Measurements from ENCODE around the gene PFDN1. TPM values are rescaled to one million over a fixed set of nuclear protein-coding genes. Genes with fewer than 3 reads are reported as not detected.

Gene PFDN1
- total and polyA plus RNA-seq, 4 donors = 14.0 to 30.8 (median 20.7) TPM

GRCh38 chr5:140258016-140258415 is 44.9 kb downstream of the PFDN1 start:
- peaks cover 0 to 7% (median 1%) of the 10 kb centered on the region in 4 donors for H3K4me1 ChIP-seq (ENCODE audit: control insufficient read depth in 4 of 4, insufficient read depth in 4 of 4, low read length in 3 of 4)
- H3K9ac ChIP-seq (ENCODE audit: low read depth in 1 of 2, low read length in 2 of 2) = no peak overlapping the region
- H3K36me3 ChIP-seq (ENCODE audit: control insufficient read depth in 4 of 4, insufficient read depth in 3 of 4, low read depth in 1 of 4, low read length in 3 of 4) = peaks cover 0 to 2% (median 0%) of the 10 kb centered on the region in 4 donors
- no peaks in the 10 kb centered on the region for H3K9me3 ChIP-seq (ENCODE audit: control insufficient read depth in 4 of 4, low read length in 3 of 4)
- no peak for DNase-seq (ENCODE audit: low spot score)
- TF ChIP-seq ZBTB33 (IDR thresholded peaks at IDR 0.05) (no peak), FOXA2 (IDR thresholded peaks at IDR 0.05) (no peak), REST (IDR thresholded peaks at IDR 0.05) (no peak), HNF4G (IDR thresholded peaks at IDR 0.05) (no peak), HNF4A (conservative IDR thresholded peaks at IDR 0.05) (no peak), ATF3 (IDR thresholded peaks at IDR 0.05) (no peak), RAD21 (IDR thresholded peaks at IDR 0.05) (no peak), FOXA1 (IDR thresholded peaks at IDR 0.05) (no peak)
- H3K4me3 ChIP-seq (ENCODE audit: low read depth in 1 of 3, low read length in 3 of 3) = no peak overlapping the region
- no peaks in the 10 kb centered on the region for H3K27me3 ChIP-seq (ENCODE audit: control insufficient read depth in 4 of 4, insufficient read depth in 4 of 4, low read length in 3 of 4)
- 88% methylated on average over 3 of the region's 3 CpGs for WGBS
- H3K27ac ChIP-seq (ENCODE audit: low read depth in 1 of 2, low read length in 2 of 2) = no peak overlapping the region

GRCh38 chr5:140256726-140257125 is 46.2 kb downstream of the PFDN1 start:
- Histone ChIP-seq H3K9me3 (ENCODE audit: control insufficient read depth in 4 of 4, low read length in 3 of 4) (no peaks in the 10 kb centered on the region), H3K27me3 (ENCODE audit: control insufficient read depth in 4 of 4, insufficient read depth in 4 of 4, low read length in 3 of 4) (no peaks in the 10 kb centered on the region), H3K27ac (ENCODE audit: low read depth in 1 of 2, low read length in 2 of 2) (no peak overlapping the region), H3K4me3 (ENCODE audit: low read depth in 1 of 3, low read length in 3 of 3) (no peak overlapping the region), H3K4me1 (ENCODE audit: control insufficient read depth in 4 of 4, insufficient read depth in 4 of 4, low read length in 3 of 4) (peaks cover 0 to 3% (median 0%) of the 10 kb centered on the region in 4 donors), H3K36me3 (ENCODE audit: control insufficient read depth in 4 of 4, insufficient read depth in 3 of 4, low read depth in 1 of 4, low read length in 3 of 4) (peaks cover 0 to 2% (median 0%) of the 10 kb centered on the region in 4 donors), H3K9ac (ENCODE audit: low read depth in 1 of 2, low read length in 2 of 2) (no peak overlapping the region)
- TF ChIP-seq RAD21 (IDR thresholded peaks at IDR 0.05) (no peak), YY1 (IDR thresholded peaks at IDR 0.05) (no peak), ATF3 (IDR thresholded peaks at IDR 0.05) (no peak), TAF1 (conservative IDR thresholded peaks at IDR 0.05) (no peak), FOXA2 (IDR thresholded peaks at IDR 0.05) (no peak), ZBTB33 (IDR thresholded peaks at IDR 0.05) (no peak)
- WGBS = 97% methylated on average over 6 of the region's 6 CpGs
- no peak for DNase-seq (ENCODE audit: low spot score)
